HPDE6-E6E7 (cell line): ENCODE results near the gene RFX2.
"Not testable (repeated sequence)": the region's sequence is repeated elsewhere in the genome, so short reads cannot be mapped to it uniquely, and the experiment has no call there.

Experiments used
- DNase-seq: peaks from one replicate; pipeline ENCODE4 v3.0.0; 2011; ENCODE audit warnings: missing footprints; ENCODE audit errors: extremely low spot score

RFX2 gene

GRCh38 chr19:6012426-6013170 lies 97.7 kb downstream of the RFX2 start:
- DNase-seq: no peak

- no peak for DNase-seq
Observed at GRCh38 chr19:6011794-6012193, 98.5 kb downstream of the RFX2 start.

- no peak for DNase-seq
Observed at GRCh38 chr19:6011206-6011605, 99.1 kb downstream of the RFX2 start.

DNA sequence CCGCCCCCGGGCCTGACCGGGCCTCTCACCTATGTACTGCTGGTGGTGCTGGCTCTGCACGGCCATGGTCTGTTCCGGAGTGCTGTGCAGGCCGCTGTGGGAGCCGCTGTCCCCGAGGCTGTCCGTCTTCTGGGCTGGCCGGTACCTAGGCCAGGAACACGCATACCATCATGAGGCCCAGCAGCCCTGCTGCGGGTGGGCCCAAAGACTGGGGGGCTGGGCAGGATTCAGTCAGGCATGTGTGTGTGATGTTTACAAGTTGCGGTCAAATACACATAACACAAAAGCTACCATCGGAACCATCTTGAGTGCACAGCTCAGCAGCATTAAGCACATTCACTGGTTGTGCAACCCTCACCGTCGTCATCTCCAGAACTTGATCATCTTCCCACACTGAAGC lies 100.2 kb downstream of the RFX2 start:
- DNase-seq: no peak

DNA sequence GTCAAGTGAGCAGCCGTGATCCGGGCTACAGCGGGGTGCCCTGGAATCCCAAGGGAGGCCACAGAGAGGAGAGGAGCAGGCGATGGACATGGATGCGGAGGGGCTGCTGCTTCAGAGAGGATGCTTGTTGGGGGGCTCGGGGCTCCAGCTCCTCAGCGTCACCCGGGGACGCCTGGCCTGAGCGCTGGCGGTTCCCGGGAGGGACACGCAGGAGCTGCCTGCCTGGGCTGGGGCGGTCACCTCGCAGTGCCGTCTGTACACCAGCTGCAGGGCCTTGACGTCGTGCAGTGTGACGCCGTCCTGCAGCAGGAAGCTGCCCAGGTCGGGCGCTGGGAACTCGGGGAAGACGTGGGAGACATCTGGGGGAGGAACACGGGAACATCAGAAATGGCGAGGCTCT lies 102.4 kb downstream of the RFX2 start:
- no peak for DNase-seq

DNA sequence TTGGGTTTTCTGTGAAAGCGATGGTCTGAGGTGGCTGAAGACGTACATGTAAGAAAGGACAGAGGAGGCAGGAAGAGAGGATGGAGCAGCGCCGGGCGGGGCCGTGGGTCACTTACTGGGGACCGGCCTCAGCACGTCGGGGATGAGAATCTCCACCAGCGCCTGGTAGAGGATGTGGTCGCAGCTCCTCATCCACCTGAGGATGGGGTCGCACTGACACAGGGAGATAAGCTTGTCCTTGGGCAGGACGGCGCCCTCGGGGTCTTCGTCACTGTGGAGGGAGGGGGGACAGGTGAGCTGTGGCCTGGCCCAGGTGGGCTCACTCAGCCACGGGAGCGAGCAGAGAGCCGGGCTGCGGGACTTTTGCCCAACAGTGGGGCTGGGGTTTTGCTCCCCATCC lies 103.4 kb downstream of the RFX2 start:
- DNase-seq: no peak

DNA sequence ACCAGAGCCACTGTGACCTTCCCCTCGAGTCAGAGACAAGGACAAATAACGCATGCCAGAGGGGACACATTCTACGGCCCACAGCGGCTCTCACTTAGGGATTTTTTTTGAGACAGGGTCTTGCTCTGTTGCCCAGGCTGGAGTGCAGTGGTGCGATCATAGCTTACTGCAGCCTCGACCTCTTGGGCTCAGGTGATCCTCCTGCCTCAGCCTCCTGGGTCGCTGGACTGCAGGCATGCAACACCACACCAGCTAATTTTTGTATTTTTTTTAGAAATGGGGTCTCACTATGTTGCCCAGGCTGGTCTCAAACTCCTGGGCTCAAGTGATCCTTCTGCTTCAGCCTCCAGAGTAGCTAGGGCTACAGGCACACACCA lies 104.2 kb downstream of the RFX2 start:
- not testable (repeated sequence) for DNase-seq

DNA sequence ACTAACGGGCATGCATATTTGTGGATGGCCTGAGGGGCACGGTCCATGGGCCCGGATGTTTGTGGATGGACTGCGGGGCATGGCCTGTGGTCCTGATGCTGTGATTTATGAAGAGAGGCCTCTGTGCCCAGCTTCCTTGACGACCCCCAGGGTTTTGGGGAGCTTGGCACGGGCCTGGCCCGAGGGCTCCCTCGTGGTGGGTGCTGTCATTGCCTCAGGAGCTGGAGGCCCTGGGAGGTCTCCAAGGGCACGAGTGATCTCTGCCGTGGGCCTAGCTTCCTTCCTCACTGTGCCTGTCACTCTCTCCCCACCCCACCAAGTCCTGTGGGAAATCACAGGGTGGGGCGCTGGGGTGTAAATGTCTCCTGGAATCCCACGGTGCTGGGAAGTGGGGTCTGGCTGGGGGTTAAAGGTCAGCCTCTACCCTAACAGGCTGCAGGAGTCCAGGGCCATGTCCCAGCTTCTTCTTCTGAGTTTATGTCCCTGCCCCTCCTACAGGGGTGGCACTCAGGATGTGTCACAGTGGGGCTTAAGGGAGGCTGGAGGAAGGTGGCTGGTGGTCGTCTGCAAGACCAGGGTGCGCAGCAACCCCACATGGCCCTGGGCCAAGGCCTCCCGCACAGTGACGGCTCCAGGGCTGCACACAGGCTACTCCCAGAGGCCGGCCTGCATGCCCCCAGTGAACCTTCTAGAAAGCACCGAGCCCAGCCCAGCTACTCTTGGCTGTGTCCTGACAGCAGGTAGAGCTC lies 104.8 kb downstream of the RFX2 start:
- DNase-seq: no peak

- no peak for DNase-seq
Observed at GRCh38 chr19:6003976-6004375, 106.3 kb downstream of the RFX2 start.

DNA sequence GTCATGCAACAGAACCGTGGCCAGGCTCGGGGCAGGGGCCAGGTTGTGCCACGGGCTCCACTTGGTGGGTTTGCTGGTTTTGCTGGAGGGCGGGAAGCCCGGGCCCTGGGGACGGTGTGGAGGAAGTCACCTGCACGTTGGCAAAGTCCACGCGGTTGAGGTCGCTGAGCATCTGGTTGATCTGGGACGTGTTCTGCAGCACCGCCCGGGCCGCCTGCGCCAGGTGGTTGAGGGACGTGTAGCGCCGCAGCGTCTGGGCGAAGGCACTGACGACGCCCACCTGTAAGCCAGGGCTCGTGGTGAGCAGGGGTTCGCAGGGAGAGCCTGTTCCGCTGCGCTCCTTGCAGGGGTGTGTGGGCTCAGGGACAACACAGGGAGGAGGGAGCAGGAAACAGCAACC lies 107.7 kb downstream of the RFX2 start:
- no peak for DNase-seq

GRCh38 chr19:6000228-6000847 lies 110.0 kb downstream of the RFX2 start:
- DNase-seq: no peak

DNA sequence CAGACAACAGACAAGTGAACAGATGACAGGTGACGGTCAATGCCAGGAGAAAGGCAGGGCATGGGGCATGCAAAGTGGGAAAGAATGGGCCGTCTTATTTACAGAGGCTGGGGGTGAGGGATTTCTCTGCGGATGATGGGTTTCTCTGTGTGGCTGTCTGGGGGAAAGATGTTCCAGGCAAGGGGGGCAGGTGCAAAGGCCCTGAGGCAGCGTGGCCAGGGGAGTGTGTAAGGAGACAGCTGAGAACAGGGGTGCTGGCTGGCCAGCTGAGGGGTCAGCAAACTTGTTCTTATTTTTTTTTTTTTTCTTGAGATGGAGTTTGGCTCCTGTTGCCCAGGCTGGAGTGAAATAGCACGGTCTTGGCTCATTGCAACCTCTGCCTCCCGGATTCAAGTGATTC lies 110.6 kb downstream of the RFX2 start:
- DNase-seq: no peak

DNA sequence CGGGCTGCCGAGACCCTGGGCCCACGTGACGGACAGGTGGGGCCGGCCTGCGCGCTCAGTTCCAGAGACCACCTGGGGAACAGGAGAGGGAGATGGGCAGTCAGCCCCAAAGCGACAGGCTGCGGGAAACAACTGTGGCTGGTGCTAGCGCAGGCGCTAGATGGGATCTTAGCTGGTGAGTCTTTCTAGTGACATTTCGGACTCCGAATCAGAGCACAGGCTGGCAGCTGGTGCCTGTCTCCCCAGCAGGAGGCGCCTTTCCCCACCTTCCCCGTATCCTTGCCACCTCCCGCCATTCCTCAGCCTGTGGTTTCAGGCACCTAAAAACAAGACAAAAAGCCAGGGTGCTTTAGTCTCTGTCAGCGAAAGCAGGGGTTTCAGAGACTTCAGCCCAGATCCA lies 112.9 kb downstream of the RFX2 start:
- DNase-seq: no peak

DNA sequence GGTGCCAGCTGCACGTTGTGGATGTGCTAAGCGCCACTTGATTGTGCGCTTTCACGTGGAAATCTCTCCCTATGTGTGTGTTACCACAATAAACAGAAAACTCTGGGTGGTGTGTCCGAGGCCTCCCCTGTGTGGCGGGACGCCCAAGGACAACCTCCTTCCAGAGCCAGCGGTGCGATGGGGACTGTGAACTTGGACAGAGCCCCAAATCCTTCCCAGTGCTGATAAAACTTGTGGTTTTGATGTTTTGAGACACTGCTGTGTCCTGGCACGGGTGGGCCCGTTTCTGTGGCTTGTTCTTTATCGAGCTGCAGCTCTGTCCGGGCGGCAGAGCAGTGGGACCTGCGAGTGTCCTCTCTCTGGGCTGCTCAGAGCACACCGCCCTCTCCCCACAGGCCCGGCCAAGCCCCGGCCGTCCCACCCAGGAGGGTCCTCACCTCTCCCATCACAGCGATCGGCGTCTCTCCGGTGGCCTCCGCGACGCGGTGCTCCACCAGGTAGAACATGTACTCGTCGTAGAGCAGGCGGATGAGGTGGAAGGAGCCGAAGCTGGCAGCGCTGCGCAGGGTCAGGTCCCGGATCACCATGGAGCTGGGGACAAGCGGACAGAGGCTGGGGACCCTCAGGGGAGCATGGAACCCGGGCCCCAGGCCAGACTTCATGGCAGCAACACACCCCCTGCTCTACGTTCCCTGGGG lies 113.5 kb downstream of the RFX2 start:
- no peak for DNase-seq

DNA sequence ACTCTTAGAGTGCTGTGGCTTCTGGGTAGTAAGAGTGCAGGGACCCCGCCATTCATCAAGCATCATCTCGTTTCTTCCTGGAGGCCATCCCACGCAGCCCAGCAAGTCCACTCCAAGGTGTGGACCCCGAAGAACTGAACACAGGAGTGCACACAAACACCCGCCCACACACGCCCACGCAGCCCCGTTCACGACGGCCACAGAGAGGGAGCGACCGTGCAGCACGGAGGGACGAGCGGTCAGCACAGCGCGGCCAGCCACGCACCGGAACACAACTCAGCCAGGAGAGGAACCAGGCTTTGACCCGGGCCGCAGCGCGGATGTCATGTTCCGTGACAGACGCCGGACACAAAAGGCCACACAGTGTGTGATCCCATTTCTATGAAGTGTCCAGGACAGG lies 114.2 kb downstream of the RFX2 start:
- no peak for DNase-seq

GRCh38 chr19:5995606-5996005 lies 114.7 kb downstream of the RFX2 start:
- no peak for DNase-seq

DNA sequence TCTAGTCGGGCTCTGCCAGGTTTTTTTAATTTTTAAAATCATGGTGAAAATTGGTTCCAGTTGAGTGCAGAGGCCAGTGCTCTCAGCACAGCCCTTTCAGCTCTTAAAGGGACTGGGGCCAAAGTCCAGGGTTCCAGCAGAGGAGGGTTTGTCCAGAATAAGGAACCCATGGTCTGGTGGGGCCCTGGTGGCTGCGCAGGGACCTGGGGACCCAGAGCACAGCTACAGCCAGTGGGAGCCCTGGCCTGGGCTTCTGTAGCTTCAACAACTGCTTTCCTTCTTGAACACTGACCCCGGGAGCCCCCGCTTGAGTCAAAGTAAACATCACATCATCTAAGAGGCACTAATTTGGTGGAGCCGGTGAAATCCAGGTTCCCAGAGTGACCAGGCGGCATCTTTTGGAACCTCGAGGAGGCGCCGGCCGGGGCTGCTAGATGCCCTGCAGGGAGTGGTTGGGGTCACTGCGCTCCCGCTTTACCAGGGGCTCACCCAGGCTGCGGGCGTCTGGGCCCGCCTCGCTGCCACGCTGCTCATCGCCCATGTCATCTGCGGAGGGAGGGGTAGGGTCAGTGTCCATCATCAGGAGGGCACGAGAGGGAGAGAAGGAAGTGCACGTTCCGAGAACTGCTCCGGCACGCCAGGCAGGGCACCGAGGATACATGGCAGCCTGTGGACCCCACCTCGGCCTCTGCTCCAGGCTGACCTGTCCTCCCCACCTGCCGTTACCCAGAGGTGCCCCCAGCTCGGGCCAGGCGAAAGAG lies 115.7 kb downstream of the RFX2 start:
- DNase-seq: no peak

DNA sequence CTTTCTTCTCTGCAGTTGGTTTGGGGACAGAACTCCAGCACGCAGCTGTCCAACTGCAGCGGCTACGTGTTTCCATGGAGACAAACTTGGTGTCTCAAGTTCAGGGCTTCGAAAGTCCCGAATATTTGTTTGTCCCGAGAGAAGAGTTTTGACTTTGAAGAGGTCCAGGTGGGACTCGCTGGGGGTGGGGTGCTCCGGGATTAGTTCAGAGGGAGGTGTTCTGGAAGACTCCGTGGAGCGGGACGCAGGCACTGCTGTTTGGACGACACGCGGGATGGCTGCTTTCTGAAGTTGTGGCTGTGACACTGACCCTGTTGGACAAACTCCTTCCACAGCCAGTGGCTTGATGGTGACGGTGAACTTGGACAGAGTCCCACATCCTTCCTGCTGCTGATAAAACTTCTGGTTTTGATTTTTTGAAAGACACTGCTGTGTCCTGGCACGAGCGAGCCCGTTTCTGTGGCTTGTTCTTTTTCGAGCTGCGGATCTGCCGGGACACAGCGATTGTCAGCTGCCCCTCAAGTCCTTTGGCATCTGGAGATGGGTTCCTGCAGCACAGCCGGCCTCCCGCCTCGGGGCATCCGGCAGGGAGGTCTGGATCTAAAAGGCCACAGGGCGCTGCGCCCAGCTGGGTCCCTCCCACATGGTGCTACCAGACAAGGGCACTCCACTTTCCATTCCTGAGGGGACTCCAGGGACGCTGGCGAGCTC lies 116.5 kb downstream of the RFX2 start:
- no peak for DNase-seq

- DNase-seq: no peak
Observed at GRCh38 chr19:5993201-5993600, 117.1 kb downstream of the RFX2 start.

DNA sequence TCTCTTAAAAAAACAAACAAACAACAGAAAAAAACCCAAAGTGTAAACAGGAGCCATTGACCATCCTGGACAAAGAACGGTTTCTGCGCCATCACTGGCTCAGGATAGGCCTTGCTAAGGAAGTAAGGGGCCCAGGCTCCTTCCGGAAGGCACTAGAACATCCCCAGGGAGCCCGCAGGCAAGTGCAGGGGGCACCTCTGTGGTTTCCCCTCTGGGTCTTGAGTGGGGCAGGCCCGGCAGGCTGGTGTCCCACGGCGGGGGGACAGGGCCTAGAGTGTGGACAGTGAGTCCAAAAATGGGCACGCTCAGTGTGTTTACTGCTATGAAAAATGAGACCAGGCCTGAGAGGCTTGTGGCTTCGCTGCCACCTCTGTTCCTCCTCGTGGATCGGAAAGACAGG lies 117.5 kb downstream of the RFX2 start:
- no peak for DNase-seq

DNA sequence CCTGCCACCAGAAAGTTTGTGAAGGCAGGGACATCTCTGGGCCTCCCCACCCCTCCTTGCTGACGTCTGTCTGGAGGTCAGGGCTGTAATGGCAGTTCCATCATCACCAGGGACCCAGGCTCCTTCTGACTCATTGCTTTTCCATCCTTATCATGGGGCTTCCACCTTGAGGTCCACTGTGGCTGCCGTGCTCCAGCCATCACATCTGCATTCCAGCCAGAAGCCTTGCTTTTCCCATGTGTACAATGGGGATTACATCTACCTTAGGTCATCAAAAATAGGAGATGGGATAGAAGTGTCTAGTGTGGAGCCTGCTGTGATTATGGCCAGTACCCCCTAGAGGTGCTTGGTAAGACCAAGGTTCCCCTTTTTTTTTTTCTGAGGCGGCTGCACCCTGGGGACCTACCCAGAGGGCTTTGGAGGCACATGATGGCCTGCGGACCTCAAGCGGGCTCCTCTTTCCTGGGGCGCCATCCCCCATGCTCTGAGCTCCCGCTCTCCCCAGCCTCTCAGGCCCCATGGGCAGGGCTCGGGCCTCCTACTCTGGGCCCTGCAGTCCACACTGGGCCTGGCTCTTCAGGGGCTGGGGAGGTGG lies 119.0 kb downstream of the RFX2 start:
- no peak for DNase-seq
